Stimulated activated effector memory CD8-positive, alpha-beta T cell treated with anti-CD3 and anti-CD28 coated beads, Interleukin-12 subunit alpha, Interleukin-12 subunit beta, amount 100 ng/mL, for 72 hours (primary cell): Measurements from ENCODE around the gene HSPG2.

Experiments used
- ATAC-seq: fragments of 150-1000 bp; cut with Tn5 transposase; 2 replicates; pipeline ENCODE4 v1.10.0; 2021
- DNase-seq, 2 donors: peaks; one replicate each; pipeline ENCODE4 v3.0.0; 2021 to 2022; ENCODE audit warnings: low spot score in 2 of 2
- H3K27ac Mint-ChIP-seq: one replicate; pipeline ENCODE4 v1.8.0; 2022; ENCODE audit warnings: mild to moderate bottlenecking, mixed read lengths
- H3K36me3 Mint-ChIP-seq: one replicate; pipeline ENCODE4 v1.8.0; 2022; ENCODE audit warnings: mild to moderate bottlenecking, mixed read lengths
- H3K4me1 Mint-ChIP-seq: one replicate; pipeline ENCODE4 v1.8.0; 2022; ENCODE audit warnings: mixed read lengths
- H3K4me3 Mint-ChIP-seq: one replicate; pipeline ENCODE4 v1.8.0; 2022; ENCODE audit warnings: mild to moderate bottlenecking, mixed read lengths
- H3K9me3 Mint-ChIP-seq: one replicate; pipeline ENCODE4 v1.8.0; 2022; ENCODE audit warnings: mixed read lengths

Gene HSPG2

GRCh38 chr1:21942464-21942863 lies 5.4 kb upstream of the HSPG2 start:
- H3K36me3 Mint-ChIP-seq, result no peaks in the 10 kb centered on the region
- no peak overlapping the region for H3K27ac Mint-ChIP-seq
- no peak overlapping the region for H3K4me3 Mint-ChIP-seq

GRCh38 chr1:21941370-21941769 lies 4.3 kb upstream of the HSPG2 start:
- H3K27ac Mint-ChIP-seq, result no peak overlapping the region
- DNase-seq, result no peak
- H3K9me3 Mint-ChIP-seq, result no peaks in the 10 kb centered on the region
- no peak for ATAC-seq
- H3K4me3 Mint-ChIP-seq, result no peak overlapping the region
- H3K4me1 Mint-ChIP-seq, result peaks cover 14% of the 10 kb centered on the region
- H3K36me3 Mint-ChIP-seq, result no peaks in the 10 kb centered on the region

More at GRCh38 chr1:21942464-21942863, 5.4 kb upstream of the HSPG2 start:
- ATAC-seq (no peak), DNase-seq (no peak)
- Mint-ChIP-seq H3K4me1 (peaks cover 12% of the 10 kb centered on the region), H3K9me3 (no peaks in the 10 kb centered on the region)

DNA sequence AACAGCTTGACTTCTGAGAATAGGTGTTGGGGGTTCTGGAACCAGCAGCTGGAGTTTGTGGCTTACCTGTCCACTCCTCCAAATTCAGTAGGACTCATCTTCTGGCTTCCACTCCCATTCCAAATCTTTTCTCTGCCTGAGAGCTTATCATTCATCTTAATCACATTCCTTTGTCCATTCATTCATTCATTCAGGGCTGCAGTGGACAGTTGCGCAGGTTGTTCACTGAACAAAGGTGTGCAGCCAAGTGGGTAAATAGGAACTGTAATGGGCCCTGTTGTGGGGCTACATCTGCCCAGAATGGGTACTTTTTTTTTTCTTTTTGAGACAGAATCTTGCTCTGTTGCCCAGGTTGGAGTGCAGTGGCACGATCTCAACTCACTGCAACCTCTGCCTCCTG lies 3.4 kb upstream of the HSPG2 start:
- no peaks in the 10 kb centered on the region for H3K36me3 Mint-ChIP-seq
- DNase-seq (no peak), ATAC-seq (no peak)
- no peak overlapping the region for H3K4me3 Mint-ChIP-seq
- no peak overlapping the region for H3K27ac Mint-ChIP-seq
- peaks cover 16% of the 10 kb centered on the region for H3K4me1 Mint-ChIP-seq
- H3K9me3 Mint-ChIP-seq, result no peaks in the 10 kb centered on the region

DNA sequence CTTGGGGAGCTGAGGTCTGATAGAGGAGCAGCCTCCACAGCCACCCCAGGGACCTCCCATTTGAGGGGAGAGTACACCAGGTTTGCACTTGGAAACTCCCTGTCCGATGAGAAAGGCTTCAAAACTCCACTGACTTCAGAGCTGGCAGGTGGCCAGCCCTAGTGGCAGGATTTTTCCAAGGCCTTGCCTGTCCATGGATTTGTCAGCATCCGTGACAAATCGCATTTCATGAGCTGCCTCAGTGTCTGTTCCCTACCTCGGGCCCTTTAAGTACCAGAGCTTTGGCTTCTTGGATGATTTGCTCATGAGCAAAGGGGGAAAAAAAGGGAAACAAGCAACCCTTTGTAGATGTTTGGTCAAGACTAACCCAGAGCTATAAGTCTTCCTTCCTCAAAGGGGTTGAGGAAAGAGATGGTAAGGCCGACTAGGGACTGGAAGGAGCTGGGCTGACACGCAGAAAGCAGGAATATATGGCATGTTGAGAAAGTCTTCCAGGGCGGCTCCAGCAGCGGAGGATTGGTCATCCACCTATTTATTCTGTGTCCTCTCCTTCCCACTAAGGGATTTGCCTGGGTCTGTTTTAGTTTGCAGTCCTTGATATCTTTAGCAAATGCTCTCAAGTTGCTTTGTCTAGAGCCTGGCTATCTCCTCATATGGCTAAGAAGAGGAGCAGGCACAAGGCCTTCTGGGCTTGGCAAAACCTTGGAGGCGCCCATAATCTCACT lies 2.7 kb upstream of the HSPG2 start:
- Mint-ChIP-seq H3K36me3 (no peaks in the 10 kb centered on the region), H3K9me3 (no peaks in the 10 kb centered on the region), H3K4me3 (no peak overlapping the region), H3K4me1 (peaks cover 19% of the 10 kb centered on the region), H3K27ac (no peak overlapping the region)
- no peak for ATAC-seq
- no peak for DNase-seq

DNA sequence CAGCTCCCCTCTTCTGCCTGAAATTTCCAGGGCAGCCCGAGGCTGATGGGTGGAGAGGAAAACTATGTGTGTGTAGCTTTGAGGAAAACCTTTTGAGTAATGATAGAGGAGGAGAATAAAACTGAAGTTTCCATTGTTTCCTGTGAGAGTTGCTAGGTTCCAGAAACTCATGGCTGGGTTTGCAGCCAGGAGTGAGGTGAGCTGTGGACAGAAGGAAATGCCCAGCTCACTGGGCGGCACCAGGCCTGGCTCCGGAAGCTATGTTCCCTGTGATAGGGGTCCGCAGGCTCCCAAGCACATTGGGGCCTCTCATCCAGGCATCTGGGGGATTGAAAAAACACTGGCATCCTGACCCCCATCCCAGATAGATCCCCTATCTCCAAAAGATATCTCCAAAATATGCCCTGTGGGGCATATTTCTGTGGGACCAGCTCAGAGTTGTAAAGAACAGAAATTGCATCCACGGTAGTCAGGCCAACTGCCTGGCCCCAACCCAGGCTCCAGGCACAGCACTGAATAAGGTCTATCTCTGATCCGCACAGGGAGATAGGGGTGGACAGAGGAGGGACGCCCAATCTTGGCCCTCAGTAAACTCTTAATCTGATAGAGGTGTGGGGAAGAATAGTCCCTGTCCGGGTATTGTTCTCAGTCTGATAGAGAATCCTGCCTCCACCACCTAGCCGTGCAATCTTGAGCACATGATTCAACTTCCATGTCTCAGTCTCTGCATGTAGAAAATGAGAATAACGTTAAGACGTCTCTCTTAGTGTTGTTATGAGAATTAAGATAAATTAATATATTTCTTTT lies 1.8 kb upstream of the HSPG2 start:
- Mint-ChIP-seq H3K27ac (no peak overlapping the region), H3K4me1 (peaks cover 19% of the 10 kb centered on the region)
- ATAC-seq, result no peak

DNA sequence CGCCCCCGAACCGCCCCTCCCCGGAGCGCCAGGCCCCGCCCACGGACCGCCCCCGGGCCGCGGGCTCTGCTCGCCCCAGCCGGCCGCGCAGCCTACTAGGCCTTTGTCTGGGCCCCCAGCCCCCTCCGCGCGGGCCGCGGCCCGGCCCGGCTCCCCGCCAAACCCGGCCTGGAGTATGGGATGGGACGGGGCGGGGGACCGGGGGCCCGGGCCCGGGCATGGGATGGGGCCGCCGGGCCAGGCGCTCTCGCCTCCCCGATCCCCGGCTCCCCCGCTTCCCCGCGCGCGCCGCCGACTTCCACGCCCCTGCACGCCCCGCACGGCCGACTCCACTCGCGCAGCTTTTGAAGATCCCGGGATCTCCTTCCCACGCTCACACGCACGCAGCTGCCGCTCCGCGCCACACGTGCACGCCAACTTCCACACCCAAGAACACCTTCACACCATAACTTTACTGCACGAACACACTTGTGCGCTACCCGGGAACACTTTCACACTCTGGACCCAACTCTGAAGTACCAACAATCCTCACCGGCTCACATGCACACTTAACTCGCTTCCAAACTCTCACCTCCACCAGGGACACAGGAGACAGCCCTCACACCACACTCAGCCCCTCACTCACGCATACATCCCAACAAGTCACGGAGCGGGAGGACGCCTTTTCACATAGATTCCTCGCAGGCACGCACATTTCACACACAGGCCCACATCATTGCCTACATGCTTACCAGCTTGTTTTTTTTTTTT lies 437 bp upstream of the HSPG2 start:
- Mint-ChIP-seq H3K27ac (peak overlapping the region; percentile 80), H3K36me3 (no peaks in the 10 kb centered on the region), H3K4me1 (peaks cover 19% of the 10 kb centered on the region), H3K4me3 (peak overlapping the region; percentile 76), H3K9me3 (no peaks in the 10 kb centered on the region)
- ATAC-seq (peak; percentile 79), DNase-seq (peak; percentile 53 to 67)

More for the DNA sequence above, 1.8 kb upstream of the HSPG2 start:
- DNase-seq, result no peak
- Mint-ChIP-seq H3K9me3 (no peaks in the 10 kb centered on the region), H3K4me3 (peak overlapping the region; percentile 76), H3K36me3 (no peaks in the 10 kb centered on the region)

DNA sequence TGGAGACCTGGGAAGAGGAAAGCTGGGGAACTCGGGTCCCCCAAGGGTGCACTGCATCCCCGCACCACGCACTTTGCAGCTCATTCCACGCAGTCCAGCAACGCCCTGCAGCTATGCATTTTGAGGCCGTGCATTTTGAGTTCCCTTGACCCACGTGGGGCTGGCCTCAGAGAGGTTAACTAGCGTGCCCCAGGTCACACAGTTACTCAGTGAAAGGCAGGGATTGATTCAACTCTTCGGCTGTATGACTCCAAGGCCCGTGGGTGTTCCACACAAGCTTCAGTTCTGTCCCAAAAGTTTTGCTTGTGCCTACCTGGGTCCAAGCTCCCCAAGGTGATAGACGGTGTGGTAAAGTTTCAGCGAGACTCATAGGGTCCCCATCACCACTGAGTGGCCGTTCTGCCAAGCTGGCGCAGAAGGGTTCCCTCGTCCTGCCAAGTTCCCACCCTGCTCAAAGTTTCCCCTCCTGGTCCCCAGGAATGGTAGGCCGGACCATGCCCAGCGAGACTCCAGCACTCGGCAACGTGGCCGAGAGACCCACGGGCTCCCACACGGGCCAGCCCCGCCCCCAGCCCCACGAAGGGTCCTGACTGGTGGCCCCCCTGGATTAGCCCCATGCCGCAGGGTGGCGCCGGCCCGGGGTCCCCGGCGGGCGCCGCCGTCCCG lies 611 bp downstream of the HSPG2 start:
- ATAC-seq (peak; percentile 51), DNase-seq (no peak)
- H3K4me1 Mint-ChIP-seq, result peaks cover 19% of the 10 kb centered on the region
- peak overlapping the region; percentile 49 for H3K4me3 Mint-ChIP-seq
- H3K36me3 Mint-ChIP-seq, result no peaks in the 10 kb centered on the region
- no peak overlapping the region for H3K27ac Mint-ChIP-seq
- no peaks in the 10 kb centered on the region for H3K9me3 Mint-ChIP-seq

DNA sequence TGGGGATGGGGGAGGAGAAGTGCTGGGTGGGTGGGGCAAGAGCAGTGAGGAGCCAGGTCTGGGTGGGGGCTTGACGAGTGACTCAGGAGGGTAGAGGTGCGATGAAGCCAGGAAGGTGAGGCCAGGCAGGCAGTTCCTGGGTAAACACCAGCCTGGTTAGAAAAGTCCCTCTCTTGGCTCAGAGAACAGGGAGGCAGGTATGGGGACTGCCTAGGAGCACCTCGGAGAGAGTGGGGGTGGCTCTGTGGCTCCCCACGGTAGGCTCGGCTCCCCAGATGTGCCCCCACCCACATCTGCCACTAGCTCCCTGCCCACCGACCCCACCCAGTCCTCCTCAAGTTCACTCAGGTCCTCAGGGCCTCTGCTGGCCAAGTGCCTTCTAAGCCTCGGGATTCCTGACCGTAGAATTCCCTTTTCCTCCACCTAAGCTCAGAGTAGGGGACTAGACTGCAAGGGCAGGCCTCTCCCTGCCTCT lies 1.2 kb downstream of the HSPG2 start:
- H3K9me3 Mint-ChIP-seq, result no peaks in the 10 kb centered on the region
- peak overlapping the region; percentile 49 for H3K4me3 Mint-ChIP-seq
- no peak overlapping the region for H3K27ac Mint-ChIP-seq

GRCh38 chr1:21935393-21935804 lies 1.7 kb downstream of the HSPG2 start:
- no peak for DNase-seq
- Mint-ChIP-seq H3K9me3 (no peaks in the 10 kb centered on the region), H3K4me3 (peak overlapping the region; percentile 49), H3K36me3 (no peaks in the 10 kb centered on the region), H3K27ac (no peak overlapping the region), H3K4me1 (peaks cover 19% of the 10 kb centered on the region)
- no peak for ATAC-seq

More for the DNA sequence above, 1.2 kb downstream of the HSPG2 start:
- Mint-ChIP-seq H3K4me1 (peaks cover 19% of the 10 kb centered on the region), H3K36me3 (no peaks in the 10 kb centered on the region)
- DNase-seq, result no peak
- no peak for ATAC-seq

DNA sequence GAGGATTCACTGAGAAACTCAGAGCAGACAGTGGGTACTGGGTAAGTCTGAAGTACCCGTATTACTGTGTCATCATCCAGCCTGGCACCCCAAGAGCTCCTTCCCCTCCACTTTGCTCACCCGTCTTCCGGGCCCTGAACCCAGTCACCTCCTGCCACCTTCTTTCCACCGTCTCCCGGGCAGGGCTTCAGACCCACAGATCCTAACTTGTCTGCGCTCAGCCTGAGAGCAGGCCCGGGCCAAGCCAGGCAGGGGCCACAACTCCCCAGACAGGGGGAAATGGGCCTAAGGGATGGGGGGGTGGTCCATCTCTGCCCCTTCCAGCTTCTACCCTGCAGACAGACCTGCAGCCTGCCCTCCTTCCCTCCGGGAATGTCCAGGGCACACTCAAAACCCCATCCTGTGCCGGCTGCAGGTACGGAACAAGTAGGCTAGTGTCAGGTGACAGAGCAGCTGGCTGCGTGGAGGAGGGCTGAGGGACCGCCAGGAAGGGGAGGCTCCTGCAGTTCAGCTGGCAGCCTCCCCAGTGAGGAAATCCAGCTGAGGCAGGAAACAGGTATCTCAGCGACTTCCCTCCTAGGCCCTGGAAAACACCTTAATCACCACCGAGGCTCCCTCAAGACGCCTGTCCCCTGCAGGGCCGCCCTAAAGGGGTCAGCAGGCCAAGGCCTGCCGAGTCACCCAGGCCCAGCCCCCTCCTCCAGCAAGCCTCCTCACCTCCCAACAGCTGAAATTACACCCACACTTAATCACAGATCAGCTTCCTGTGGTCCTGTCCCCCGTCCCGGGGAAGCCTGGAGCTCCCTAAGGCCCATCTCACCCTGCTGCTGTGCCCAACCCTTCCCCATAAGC lies 3.5 kb downstream of the HSPG2 start:
- H3K4me3 Mint-ChIP-seq, result no peak overlapping the region
- no peak for DNase-seq
- no peak overlapping the region for H3K27ac Mint-ChIP-seq
- no peaks in the 10 kb centered on the region for H3K9me3 Mint-ChIP-seq
- no peak for ATAC-seq
- H3K36me3 Mint-ChIP-seq, result no peaks in the 10 kb centered on the region
- peaks cover 17% of the 10 kb centered on the region for H3K4me1 Mint-ChIP-seq

- Mint-ChIP-seq H3K36me3 (no peaks in the 10 kb centered on the region), H3K9me3 (no peaks in the 10 kb centered on the region), H3K4me3 (no peak overlapping the region), H3K27ac (no peak overlapping the region), H3K4me1 (peaks cover 5% of the 10 kb centered on the region)
- no peak for ATAC-seq
- DNase-seq, result no peak
Observed at GRCh38 chr1:21932127-21932526, 5.0 kb downstream of the HSPG2 start.

DNA sequence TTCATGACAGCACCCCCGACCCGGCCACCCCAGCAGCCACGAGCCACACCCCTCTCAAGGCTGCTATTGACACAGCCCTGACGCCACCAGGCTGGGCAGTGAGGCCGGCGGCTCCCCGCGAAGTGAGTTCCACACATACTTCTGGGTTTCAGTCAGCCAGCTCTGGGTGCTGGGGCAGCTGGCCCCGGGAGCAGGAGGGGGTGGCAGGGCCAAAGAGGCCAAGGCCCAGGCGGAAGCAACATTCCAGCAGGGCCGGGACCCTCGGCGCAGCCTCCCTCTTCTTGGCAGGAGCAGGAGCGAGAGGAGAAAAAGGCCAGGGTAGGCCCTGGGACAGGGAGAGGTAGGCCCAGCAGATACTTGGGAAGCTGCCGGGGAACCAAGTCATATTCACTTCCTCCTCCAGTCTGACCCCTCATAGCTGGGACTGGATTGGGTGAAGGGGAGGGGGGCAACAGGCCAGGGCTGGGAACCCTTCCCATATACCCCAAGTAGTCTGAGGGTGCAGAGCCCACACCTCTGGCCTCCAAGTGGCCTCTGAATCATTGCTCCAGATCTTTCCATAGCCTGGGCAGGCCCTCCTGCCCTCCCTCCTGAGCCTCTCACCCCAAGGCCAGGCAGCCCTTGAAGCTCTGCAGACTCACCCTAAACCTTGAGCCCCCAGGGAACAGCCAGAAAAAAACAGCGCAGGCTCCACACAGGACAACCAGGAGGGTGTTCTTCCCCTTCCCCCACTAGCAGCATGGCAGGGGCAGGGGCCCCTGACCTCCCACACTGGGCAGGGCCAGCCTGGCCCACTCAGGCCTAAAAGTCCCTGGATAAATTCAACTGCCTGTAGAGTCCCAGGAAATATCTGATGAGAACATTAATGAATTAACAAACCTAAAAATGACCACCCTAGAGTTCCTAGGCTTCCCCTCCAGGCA lies 5.7 kb downstream of the HSPG2 start:
- DNase-seq, result no peak
- no peak overlapping the region for H3K27ac Mint-ChIP-seq

DNA sequence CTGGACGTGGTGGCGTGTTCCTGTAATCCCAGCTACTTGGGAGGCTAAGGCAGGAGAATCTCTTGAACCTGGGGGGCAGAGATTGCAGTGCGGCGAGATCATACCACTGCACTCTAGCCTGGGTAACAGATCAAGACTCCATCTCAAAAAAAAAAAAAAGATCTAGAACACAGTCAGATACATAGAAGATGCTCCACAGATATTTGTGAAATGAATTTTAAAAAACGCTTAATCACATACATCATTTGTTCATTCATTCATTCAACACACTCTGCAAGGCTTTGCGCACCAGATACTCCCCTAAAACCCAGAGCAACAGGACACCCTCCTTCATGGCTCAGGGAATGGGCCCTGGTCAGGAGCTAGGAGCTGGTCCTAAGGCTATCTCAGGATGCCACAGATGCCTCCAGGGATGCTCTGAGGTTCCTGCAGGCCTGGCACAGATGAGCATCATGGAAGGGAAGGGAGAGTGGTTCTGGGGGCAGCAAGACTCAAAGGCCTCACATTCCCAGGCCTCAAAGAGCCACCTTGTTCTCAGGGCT lies 6.4 kb downstream of the HSPG2 start:
- ATAC-seq, result no peak
- DNase-seq, result no peak
- Mint-ChIP-seq H3K27ac (no peak overlapping the region), H3K4me3 (no peak overlapping the region), H3K9me3 (no peaks in the 10 kb centered on the region), H3K36me3 (no peaks in the 10 kb centered on the region), H3K4me1 (peaks cover 5% of the 10 kb centered on the region)

More for the DNA sequence above, 5.7 kb downstream of the HSPG2 start:
- Mint-ChIP-seq H3K4me1 (peaks cover 5% of the 10 kb centered on the region), H3K9me3 (no peaks in the 10 kb centered on the region), H3K4me3 (no peak overlapping the region), H3K36me3 (no peaks in the 10 kb centered on the region)
- ATAC-seq, result no peak
